GM19193 (cell line): ENCODE measurements around the gene CCDC6.

Source experiments
- POLR2A ChIP-seq: IDR thresholded peaks from 4 replicates; pipeline ENCODE4 v1.6.1; 2011; ENCODE audit not compliant: insufficient read depth, insufficient read length; ENCODE audit errors: extremely low read depth

Gene CCDC6

GRCh38 chr10:59741048-59741447 is 165.3 kb downstream of the CCDC6 start:
- no peak for TF ChIP-seq POLR2A
